ENCODE results near the gene OBI1.
"Not testable (repeated sequence)": the region's sequence is repeated elsewhere in the genome, so short reads cannot be mapped to it uniquely, and the experiment has no call there.

OBI1 gene

GRCh38 chr13:78649997-78650716 is 8.8 kb downstream of the OBI1 start:
- in situ Hi-C loops (cut with MboI; ENCODE audit: low sequenced_read_pairs), result no loop called here

GRCh38 chr13:78647109-78647678 is 11.8 kb downstream of the OBI1 start:
- in situ Hi-C loops (cut with MboI; ENCODE audit: low sequenced_read_pairs), result not testable (repeated sequence)

- in situ Hi-C loops (cut with MboI; ENCODE audit: low sequenced_read_pairs), result no loop called here
Measured at GRCh38 chr13:78638216-78638615, 20.7 kb downstream of the OBI1 start.

- in situ Hi-C loops (cut with MboI; ENCODE audit: low sequenced_read_pairs), result no loop called here
Measured at GRCh38 chr13:78636495-78636894, 22.5 kb downstream of the OBI1 start.

GRCh38 chr13:78632996-78633395 is 26.0 kb downstream of the OBI1 start:
- in situ Hi-C loops (cut with MboI; ENCODE audit: low sequenced_read_pairs), result no loop called here

- in situ Hi-C loops (cut with MboI; ENCODE audit: low sequenced_read_pairs), result no loop called here
Measured at GRCh38 chr13:78631077-78631476, 27.9 kb downstream of the OBI1 start.

- in situ Hi-C loops (cut with MboI; ENCODE audit: low sequenced_read_pairs), result no loop called here
Measured at GRCh38 chr13:78630511-78630910, 28.4 kb downstream of the OBI1 start.

- in situ Hi-C loops (cut with MboI; ENCODE audit: low sequenced_read_pairs), result no loop called here
Measured at GRCh38 chr13:78625384-78625783, 33.6 kb downstream of the OBI1 start.

GRCh38 chr13:78623132-78623531 is 35.8 kb downstream of the OBI1 start:
- in situ Hi-C loops (cut with MboI; ENCODE audit: low sequenced_read_pairs), result no loop called here

- in situ Hi-C loops (cut with MboI; ENCODE audit: low sequenced_read_pairs), result no loop called here
Measured at GRCh38 chr13:78620936-78621470, 38.0 kb downstream of the OBI1 start.

- in situ Hi-C loops (cut with MboI; ENCODE audit: low sequenced_read_pairs), result no loop called here
Measured at GRCh38 chr13:78618411-78618810, 40.5 kb downstream of the OBI1 start.

GRCh38 chr13:78611040-78611439 is 47.9 kb downstream of the OBI1 start:
- in situ Hi-C loops (cut with MboI; ENCODE audit: low sequenced_read_pairs), result no loop called here

GRCh38 chr13:78610381-78610883 is 48.5 kb downstream of the OBI1 start:
- in situ Hi-C loops (cut with MboI; ENCODE audit: low sequenced_read_pairs), result no loop called here

- in situ Hi-C loops (cut with MboI; ENCODE audit: low sequenced_read_pairs), result no loop called here
Measured at GRCh38 chr13:78609464-78610205, 49.3 kb downstream of the OBI1 start.

GRCh38 chr13:78608688-78609463 is 50.1 kb downstream of the OBI1 start:
- in situ Hi-C loops (cut with MboI; ENCODE audit: low sequenced_read_pairs), result no loop called here

- in situ Hi-C loops (cut with MboI; ENCODE audit: low sequenced_read_pairs), result no loop called here
Measured at GRCh38 chr13:78608252-78608687, 50.7 kb downstream of the OBI1 start.

- in situ Hi-C loops (cut with MboI; ENCODE audit: low sequenced_read_pairs), result no loop called here
Measured at GRCh38 chr13:78607409-78608251, 51.3 kb downstream of the OBI1 start.

- in situ Hi-C loops (cut with MboI; ENCODE audit: low sequenced_read_pairs), result no loop called here
Measured at GRCh38 chr13:78606471-78607408, 52.2 kb downstream of the OBI1 start.
